ENCODE measurements around the gene ZNF423.
"Not testable (repeated sequence)": the region's sequence is repeated elsewhere in the genome, so short reads cannot be mapped to it uniquely, and the experiment has no call there.

The ZNF423 gene

DNA sequence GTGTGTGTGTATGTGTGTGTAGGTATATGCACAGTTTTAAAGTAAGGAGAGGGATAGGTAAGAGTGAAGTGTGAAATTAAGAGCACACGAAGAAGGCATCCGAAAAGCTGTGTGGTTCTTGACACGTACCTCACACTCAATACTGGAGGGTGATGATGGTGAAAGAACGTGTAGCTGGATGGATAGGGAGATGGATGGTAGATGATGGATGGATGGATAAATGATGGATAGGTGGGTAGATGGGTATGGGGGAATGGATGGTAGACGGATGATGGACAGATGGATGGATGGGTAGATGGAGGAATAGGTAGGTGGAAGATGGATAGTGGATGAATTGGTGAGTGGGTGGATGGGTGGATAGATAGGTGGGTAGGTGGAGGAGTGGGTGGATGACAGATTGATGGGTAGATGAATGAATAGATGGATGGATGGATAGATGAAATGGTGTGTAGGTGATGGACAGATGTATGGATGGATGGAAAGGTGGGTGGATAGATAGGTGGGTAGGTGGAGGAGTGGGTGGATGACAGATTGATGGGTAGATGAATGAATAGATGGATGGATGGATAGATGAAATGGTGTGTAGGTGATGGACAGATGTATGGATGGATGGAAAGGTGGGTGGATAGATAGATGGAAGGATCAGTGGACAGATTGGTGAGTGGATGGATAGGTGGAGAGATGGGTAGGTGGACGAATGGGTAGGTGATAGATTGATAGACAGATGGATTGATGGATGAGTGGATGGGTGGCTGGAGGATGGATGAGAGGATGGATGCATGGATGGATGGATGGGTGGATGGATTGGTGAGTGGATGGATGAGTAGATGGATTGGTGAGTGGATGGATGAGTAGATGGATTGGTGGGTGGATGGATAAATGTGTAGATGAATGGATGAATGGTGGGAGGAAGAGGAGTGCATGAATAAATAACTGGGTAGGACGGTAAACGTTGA, 349.6 kb downstream of the ZNF423 start:
- H3K4me1 Mint-ChIP-seq; ATAC-seq; DNase-seq; H3K27me3 Mint-ChIP-seq; H3K9me3 Mint-ChIP-seq; H3K27ac Mint-ChIP-seq; H3K4me3 Mint-ChIP-seq; H3K36me3 Mint-ChIP-seq (ENCODE audit: low read depth): not testable (repeated sequence)

DNA sequence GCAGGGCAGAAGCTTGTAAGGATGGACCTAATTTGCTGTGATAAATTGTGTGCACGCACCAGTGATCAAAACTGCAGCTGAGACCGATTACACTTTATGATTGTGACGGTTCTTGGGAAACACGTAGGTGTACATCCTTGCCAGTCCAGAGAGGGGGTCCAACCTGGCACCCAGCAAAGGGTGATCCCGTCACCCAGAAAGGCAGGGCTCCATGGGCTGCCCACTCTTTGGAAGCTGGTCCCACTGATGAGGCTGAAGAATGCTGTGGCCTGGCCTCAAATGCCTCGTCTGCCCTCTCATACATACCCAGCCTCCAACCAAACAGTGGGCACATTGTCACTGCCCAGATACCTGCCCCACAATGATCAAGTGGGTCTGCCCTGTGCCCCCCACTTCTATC, 350.4 kb downstream of the ZNF423 start:
- H3K9me3 Mint-ChIP-seq: no peaks in the 10 kb centered on the region
- ATAC-seq: no peak
- no peak overlapping the region for H3K27ac Mint-ChIP-seq
- H3K4me1 Mint-ChIP-seq: peaks cover 6% of the 10 kb centered on the region
- H3K4me3 Mint-ChIP-seq: no peak overlapping the region
- no peak for DNase-seq
- no peaks in the 10 kb centered on the region for H3K36me3 Mint-ChIP-seq (ENCODE audit: low read depth)
- H3K27me3 Mint-ChIP-seq: no peaks in the 10 kb centered on the region

DNA sequence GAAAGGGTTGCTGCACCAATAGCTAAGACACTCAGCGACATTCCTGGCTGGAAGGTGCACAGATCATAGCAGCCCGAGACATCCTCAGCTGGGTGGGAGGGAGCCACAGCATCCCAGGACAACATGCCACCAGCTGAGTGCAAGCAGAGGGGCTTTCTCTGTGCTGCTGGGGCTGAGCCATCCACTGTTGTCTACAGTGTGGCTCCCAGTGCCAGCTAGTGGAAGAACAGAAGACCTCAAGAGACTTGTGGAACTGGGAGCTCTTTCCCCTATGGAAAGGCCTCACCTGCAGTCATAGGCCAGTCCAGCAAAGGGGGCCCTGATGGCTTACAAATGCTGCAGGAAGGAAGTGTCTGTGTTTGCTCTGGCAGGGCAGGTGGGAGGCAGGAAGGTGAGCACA, 351.3 kb downstream of the ZNF423 start:
- Mint-ChIP-seq H3K27ac (no peak overlapping the region), H3K9me3 (no peaks in the 10 kb centered on the region), H3K4me1 (peaks cover 6% of the 10 kb centered on the region), H3K36me3 (ENCODE audit: low read depth) (no peaks in the 10 kb centered on the region), H3K27me3 (no peaks in the 10 kb centered on the region), H3K4me3 (no peak overlapping the region)
- DNase-seq (no peak), ATAC-seq (no peak)

DNA sequence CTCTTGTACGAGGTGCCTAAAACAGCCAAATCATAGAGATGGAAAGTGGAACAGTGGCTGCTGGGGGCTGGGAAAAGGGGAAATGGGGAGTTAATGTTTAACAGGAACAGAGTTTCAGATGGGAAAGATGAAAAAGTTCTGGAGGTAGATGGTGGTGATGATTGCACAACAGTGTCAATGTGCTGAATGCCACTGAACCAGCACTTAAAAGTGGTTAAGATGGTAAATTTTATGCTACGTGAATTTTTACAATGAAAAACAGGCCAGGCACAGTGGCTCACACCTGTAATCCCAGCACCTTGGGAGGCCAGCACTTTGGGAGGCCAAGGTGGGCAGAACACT, 351.9 kb downstream of the ZNF423 start:
- no peaks in the 10 kb centered on the region for H3K9me3 Mint-ChIP-seq
- H3K4me1 Mint-ChIP-seq: peaks cover 6% of the 10 kb centered on the region
- no peak overlapping the region for H3K27ac Mint-ChIP-seq
- DNase-seq: no peak
- H3K36me3 Mint-ChIP-seq (ENCODE audit: low read depth): no peaks in the 10 kb centered on the region
- no peak for ATAC-seq
- no peak overlapping the region for H3K4me3 Mint-ChIP-seq
- H3K27me3 Mint-ChIP-seq: no peaks in the 10 kb centered on the region

DNA sequence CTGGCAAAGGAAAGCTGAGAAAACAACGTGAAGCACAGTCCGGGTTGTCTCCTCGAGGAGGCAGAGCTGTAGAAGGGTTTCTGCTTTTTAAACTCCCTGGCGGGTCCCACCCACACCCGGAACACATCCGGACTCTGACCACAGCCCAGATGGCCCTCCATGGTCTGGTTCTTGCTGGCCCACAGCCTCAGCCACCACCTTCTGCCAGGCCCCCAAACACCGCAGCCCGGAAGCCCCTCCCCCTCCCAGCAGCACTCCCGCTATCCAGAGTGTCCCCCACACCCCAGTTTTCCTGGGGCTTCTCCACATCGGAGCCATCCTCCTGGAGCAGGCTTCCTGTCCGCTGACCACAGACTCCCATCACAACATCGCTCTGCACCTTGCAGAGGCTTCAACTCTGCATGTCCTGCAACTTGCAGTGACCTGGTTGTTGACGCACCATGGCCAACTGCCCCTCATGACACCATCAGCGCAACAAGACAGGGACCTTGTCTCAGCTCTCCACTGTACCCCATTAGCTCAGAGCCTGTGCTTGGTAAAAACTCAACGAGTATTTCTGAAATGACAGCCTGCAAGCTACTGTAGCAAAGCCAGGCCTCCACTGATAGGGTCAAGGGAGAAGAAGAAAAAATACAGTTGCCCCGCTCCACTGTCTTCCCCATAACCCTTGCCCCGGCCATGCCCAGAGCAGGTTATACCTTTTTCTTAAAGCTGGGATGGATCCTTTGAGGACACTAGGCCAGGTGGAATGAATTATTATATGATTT, 352.5 kb downstream of the ZNF423 start:
- Mint-ChIP-seq H3K4me1 (peaks cover 6% of the 10 kb centered on the region), H3K27me3 (no peaks in the 10 kb centered on the region), H3K9me3 (no peaks in the 10 kb centered on the region), H3K36me3 (ENCODE audit: low read depth) (no peaks in the 10 kb centered on the region), H3K27ac (no peak overlapping the region), H3K4me3 (no peak overlapping the region)
- no peak for ATAC-seq
- no peak for DNase-seq

DNA sequence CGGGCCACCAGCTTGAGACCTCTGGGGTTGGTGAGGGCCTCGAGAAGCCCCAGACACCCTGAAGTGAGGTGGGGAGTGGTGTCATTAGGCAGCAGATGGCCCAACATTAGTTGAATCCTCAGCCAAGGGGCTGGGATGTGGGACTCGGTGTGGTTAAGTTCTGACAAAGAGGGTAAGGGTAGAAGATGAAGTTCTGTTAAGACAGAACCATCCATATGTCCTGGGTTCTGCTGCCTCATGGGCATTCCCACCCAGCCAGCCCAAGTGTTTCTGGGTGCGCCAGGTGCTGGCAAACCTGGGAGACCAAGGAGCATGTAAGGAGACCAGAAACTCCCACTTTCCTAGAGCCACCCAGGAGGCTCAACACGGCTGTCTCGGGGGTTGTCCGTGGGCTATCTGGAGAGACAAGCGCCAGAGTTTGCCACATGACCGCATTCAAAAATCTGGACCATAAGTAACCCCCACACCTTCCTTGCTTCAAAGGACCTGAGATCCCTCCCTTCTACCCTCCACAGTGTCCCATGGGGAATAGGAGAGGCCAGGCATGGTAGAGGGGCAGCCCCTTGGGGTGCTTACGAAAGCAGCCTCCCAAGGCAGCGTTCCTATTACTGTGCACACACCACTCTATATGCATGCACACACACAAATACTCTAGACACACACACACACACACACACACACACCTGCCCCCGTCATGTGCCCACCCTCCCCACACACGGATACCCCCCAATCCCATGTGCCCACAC, 353.6 kb downstream of the ZNF423 start:
- Mint-ChIP-seq H3K27ac (no peak overlapping the region), H3K36me3 (ENCODE audit: low read depth) (no peaks in the 10 kb centered on the region), H3K9me3 (no peaks in the 10 kb centered on the region), H3K4me3 (no peak overlapping the region), H3K4me1 (peaks cover 6% of the 10 kb centered on the region), H3K27me3 (no peaks in the 10 kb centered on the region)
- ATAC-seq (peak; percentile 7), DNase-seq (no peak)

DNA sequence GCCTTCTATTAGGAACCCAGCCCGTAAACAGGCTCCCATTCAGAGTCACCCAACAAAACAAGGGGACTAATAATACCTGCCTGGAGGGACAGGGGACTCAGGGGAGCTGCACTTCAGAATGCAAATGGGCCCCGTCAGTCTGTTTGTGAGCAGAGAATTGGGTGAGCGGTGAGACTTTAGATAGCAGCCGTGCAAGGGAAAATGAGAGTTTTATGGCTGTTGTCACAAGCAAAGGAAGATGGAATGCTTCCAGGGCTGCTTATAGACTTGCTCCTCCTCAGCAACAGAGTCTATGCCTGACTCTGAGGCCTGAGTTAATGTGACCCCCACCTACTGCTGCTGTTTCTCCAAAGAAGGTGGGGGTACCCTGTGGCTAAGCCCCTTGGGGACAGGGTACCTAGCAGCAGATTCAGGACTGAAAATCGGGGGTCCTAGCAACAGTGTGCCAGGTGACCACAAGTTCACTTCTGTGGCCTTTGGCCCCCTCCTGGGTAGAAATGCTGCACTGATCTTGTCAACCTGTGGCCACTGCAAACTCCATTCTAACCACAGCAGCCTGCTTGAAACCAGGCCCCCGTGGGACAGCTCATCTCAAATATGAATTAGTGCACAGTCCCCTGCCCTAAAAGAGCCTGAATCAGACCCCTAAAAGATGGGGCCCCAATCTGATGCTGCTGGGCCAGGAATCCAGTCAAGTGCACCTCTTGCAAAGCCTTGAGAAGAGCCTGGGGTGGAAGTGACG, 355.9 kb downstream of the ZNF423 start:
- no peak for ATAC-seq

DNA sequence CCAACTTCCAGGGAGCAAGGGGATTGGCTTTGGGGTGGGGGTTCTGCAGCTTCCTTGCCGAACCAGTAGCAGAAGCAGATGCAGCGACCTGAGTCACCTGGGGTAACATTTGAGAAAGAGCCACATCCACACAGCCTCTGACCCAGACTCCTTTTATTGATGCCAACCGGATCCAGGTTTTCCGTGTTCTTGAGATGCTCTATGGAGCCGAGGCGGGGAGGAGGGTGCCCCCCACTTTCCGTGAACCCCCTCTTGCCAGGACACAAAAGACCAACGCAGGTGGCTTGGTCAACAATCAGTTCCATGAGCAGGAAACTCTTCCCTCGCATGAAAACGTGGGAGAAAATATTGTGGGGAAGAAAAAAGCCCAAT, 356.5 kb downstream of the ZNF423 start:
- Mint-ChIP-seq H3K36me3 (ENCODE audit: low read depth) (no peaks in the 10 kb centered on the region), H3K4me3 (no peak overlapping the region), H3K4me1 (peaks cover 6% of the 10 kb centered on the region), H3K27me3 (no peaks in the 10 kb centered on the region), H3K27ac (no peak overlapping the region), H3K9me3 (no peaks in the 10 kb centered on the region)
- no peak for ATAC-seq
- DNase-seq: no peak

More for the DNA sequence above, 355.9 kb downstream of the ZNF423 start:
- Mint-ChIP-seq H3K9me3 (no peaks in the 10 kb centered on the region), H3K27ac (no peak overlapping the region), H3K4me1 (peaks cover 6% of the 10 kb centered on the region), H3K36me3 (ENCODE audit: low read depth) (no peaks in the 10 kb centered on the region), H3K27me3 (no peaks in the 10 kb centered on the region), H3K4me3 (no peak overlapping the region)
- no peak for DNase-seq

DNA sequence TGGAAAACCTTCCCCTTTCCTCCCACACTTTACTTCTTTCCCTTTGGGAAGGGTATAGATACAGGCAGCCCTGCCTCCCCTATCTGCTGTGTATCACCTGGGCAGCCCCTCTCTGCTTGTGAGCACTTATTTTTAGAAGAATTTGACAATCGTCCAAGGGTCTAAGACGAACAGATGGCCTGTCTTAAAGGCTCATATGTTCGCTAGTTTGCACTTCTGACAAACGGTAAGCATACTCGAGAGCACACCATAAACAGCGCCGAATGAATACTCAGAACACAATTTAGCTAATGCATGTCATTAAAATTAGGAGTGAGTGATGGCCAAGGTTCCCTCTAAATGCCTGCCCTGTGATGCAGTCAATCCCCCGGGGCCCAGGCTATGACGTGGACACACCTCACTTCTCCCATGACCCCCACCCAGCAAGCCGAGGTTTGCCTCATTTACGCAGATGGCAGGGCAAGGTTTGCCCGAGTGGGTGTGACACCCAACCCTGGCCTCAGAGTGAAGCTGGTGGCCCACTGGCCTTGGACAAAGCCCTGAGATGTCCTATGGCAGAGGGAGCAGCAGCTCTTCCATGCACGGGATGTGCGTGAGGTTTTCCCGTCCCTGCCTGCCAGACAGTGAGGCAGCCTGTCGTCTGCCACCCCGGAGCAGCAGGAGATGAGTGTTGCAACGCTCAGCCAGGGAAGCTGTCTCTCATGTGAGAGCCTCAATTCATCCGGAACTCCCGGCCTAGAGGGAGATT, 357.1 kb downstream of the ZNF423 start:
- H3K4me3 Mint-ChIP-seq: no peak overlapping the region
- H3K36me3 Mint-ChIP-seq (ENCODE audit: low read depth): no peaks in the 10 kb centered on the region
- no peak for DNase-seq
- H3K27me3 Mint-ChIP-seq: no peaks in the 10 kb centered on the region
- H3K27ac Mint-ChIP-seq: no peak overlapping the region
- no peaks in the 10 kb centered on the region for H3K9me3 Mint-ChIP-seq
- no peak for ATAC-seq
- peaks cover 6% of the 10 kb centered on the region for H3K4me1 Mint-ChIP-seq

DNA sequence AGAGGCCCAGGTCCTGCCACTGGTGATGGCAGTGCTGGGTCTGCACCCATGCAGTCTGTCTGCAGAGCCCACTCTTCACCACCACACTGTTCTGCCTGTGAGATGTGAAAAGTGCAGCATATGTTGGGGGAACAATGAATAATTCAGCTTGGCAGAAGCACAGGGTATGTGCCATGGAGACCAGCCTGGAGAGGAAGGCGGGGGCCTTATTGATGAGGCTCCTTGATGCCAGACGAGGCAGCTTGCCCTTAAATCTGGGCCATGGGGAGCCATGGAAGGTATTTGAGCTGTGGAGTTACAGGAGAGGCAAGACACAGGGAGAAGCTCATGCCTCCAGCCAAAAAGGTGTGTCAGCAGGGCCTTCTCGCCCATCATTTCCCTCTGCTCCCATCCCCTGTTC, 357.6 kb downstream of the ZNF423 start:
- no peak for ATAC-seq
- H3K4me1 Mint-ChIP-seq: peaks cover 4% of the 10 kb centered on the region
- no peak overlapping the region for H3K4me3 Mint-ChIP-seq
- no peaks in the 10 kb centered on the region for H3K27me3 Mint-ChIP-seq
- no peak overlapping the region for H3K27ac Mint-ChIP-seq
- H3K36me3 Mint-ChIP-seq (ENCODE audit: low read depth): no peaks in the 10 kb centered on the region
- H3K9me3 Mint-ChIP-seq: no peaks in the 10 kb centered on the region
- DNase-seq: no peak

DNA sequence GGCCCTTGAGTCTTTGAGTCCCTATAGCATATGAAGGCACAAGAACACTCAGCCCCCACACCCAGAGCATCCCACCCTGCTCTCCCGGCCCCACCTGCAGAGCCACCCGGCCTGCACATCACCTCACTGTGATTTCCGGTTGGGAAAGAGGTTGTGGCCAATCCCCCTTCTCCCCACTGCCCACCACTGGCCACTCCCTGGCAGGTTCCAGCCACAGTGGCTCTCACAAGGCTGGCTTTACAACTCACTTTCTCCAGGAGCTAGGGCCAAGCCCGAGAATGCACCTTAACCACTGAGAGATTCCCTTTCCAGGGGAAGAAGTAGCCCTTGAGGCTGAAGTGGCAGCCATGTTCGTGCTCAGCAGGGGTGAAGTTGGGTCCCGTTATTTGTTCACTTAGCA, 358.4 kb downstream of the ZNF423 start:
- H3K27ac Mint-ChIP-seq: no peak overlapping the region

DNA sequence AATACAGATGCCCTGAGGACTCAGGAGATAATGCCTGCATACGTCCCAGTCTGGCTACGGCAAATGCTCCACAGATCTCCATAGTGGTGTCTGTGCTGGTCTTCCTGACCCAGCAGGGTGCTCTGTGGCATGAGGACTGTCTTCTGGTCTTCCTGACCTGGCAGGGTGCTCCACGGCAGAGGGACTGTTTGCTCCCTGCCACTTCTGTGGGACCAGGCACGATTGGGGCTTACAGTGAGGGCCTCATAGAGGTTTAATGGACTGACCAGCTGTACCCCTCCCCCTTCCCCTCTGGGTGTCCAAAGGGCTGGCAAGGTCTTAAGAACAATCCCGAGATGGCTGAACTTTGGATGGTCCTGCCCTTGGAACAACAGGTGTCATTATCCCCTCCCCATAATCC, 359.3 kb downstream of the ZNF423 start:
- Mint-ChIP-seq H3K27ac (no peak overlapping the region), H3K27me3 (no peaks in the 10 kb centered on the region), H3K9me3 (no peaks in the 10 kb centered on the region), H3K36me3 (ENCODE audit: low read depth) (no peaks in the 10 kb centered on the region), H3K4me3 (no peak overlapping the region), H3K4me1 (no peaks in the 10 kb centered on the region)
- DNase-seq (no peak), ATAC-seq (no peak)

More for the DNA sequence above, 358.4 kb downstream of the ZNF423 start:
- H3K27me3 Mint-ChIP-seq: no peaks in the 10 kb centered on the region
- H3K36me3 Mint-ChIP-seq (ENCODE audit: low read depth): no peaks in the 10 kb centered on the region
- H3K4me3 Mint-ChIP-seq: no peak overlapping the region
- H3K4me1 Mint-ChIP-seq: no peaks in the 10 kb centered on the region
- no peak for DNase-seq
- H3K9me3 Mint-ChIP-seq: no peaks in the 10 kb centered on the region
- no peak for ATAC-seq

DNA sequence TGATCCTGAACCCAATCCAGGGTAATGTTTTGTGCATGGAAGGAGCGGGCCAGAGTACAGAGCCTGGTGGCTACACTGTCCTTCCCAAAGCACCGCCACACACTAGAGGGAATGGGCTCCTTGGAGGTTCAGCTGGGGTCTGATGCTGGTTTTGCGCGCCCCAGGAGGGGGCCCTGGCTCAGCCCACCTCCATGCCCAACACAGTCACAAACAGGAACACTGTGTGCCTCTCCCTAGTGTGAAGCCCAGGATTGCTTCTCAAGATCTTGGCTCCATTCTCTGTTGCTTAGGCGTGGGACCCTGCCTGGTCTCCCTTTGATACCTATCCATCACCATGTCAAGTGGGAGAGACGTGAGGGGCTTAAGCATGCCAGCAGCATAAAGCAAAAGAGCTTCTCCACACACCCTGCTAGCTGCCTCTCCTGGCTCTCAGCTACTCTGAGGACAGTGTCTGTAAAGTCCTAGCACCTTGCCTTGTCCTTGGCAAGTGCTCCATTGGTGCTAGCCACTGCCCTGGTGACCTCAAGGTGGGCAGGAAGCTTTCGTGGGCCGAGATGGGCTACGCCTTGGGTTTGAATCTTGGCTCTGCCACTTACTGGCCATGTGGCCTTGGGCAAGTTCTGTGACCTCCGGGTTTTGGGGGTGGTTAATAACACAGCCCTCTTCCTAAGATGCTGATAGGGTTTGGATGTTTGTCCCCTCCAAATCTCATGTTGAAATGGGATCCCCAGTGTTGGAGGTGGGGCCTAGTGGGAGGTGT, 360.1 kb downstream of the ZNF423 start:
- Mint-ChIP-seq H3K4me1 (no peaks in the 10 kb centered on the region), H3K36me3 (ENCODE audit: low read depth) (no peaks in the 10 kb centered on the region), H3K27me3 (no peaks in the 10 kb centered on the region), H3K9me3 (no peaks in the 10 kb centered on the region), H3K27ac (no peak overlapping the region), H3K4me3 (no peak overlapping the region)
- ATAC-seq (no peak), DNase-seq (no peak)

Measured in activated naive CD8-positive, alpha-beta T cell treated with anti-CD3 and anti-CD28 coated beads, Interleukin-2, amount 50 U/mL, for 24 hours (primary cell).